HG02885 (cell line): ENCODE data around the gene INCA1.

ENCODE experiments used
- ATAC-seq: cut with Tn5 transposase; IDR thresholded peaks from one replicate; pipeline ENCODE4 v1.9.1; 2021; ENCODE audit warnings: mild to moderate bottlenecking; ENCODE audit not compliant: unreplicated experiment, poor library complexity

INCA1 gene

DNA sequence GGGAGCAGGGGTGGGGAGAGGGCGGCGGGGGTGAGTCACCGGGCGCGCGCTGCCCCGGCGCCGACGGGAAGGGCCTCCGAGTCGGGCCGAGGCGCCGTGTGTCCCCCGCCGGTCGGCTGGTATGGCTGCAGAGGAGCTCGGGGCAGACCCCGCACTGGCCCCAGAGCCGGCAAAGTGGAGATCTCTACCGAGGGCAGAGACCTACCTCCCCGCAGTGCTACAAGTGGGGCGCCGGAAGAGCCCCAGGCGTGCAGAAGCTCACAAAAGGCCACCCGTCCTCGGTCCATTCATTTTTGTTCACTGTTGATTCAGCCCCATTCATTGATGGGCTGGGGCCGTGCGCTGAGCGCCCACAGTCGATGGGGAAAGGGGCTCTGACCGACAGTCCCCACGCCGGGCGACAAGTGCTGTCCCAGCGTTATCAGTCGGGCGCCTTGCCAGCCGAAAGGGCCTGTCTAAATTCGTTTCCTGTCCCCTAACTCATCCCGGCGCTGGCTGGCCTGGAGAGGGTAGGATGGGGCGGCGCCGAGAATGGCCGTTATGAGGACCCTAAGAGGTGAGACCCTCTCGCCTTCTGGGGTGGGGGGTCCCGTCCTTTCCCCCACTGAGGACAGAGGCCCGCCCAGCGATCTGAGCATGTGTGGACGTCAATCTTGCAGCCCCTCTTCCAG, 47.1 kb downstream of the INCA1 start:
- no peak for ATAC-seq

DNA sequence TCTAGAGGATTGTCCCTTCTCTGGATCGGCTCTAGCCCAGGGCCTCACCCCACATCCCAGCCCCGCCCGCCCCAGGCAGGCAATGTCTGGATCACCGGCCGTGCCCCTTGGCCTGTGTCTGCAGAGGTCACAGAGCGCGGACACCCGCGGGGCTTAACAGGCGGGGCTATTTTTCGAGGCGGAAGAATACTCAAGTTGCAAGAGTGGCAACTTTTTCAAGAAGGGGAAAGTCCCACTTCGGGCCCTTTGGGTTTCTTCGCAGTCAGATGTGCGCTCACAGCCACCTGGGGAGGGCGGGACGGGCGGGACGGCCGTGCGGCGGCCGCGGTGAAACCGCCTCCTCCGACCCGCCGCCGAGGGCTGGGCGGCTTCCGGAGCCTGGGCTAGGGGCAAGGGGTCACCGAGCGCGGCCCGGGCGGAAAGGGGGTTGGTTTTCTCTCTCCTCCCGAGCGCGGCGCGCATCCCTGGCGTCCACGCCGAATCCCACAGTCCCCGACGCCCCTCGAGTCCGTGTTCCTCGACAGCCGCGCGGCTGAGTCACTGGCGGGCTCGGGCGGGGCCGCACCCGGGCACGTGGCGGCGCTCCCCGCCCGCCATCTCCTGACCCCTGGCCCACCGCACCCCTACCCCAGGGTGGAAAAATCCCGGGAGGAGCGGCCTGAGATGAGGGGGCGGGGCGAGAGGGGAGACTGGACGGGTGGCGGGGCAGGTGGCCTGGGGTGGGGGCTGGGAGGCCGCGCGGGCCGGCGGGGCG, 47.8 kb downstream of the INCA1 start:
- ATAC-seq, result peak; percentile 30

DNA sequence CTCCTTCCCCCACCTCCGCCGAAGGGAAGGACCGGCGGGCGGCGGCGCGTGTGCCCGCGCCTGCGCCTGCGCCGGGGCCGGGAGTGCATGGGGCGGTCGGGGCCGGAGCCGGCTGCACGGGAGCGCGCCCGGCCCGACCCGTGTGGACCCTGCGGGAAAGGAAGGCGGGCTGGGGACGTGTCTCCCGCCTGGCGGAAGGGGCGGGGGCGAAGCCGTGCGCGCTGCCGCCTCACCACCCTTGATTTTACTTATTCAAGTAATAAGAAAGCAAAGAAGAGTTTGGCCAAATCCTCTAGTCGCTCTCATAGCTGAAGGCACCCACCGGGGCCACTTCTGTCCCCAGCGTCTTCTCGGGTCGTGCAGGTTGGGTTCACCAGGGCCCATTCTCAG, 48.4 kb downstream of the INCA1 start:
- ATAC-seq, result peak; percentile 44

DNA sequence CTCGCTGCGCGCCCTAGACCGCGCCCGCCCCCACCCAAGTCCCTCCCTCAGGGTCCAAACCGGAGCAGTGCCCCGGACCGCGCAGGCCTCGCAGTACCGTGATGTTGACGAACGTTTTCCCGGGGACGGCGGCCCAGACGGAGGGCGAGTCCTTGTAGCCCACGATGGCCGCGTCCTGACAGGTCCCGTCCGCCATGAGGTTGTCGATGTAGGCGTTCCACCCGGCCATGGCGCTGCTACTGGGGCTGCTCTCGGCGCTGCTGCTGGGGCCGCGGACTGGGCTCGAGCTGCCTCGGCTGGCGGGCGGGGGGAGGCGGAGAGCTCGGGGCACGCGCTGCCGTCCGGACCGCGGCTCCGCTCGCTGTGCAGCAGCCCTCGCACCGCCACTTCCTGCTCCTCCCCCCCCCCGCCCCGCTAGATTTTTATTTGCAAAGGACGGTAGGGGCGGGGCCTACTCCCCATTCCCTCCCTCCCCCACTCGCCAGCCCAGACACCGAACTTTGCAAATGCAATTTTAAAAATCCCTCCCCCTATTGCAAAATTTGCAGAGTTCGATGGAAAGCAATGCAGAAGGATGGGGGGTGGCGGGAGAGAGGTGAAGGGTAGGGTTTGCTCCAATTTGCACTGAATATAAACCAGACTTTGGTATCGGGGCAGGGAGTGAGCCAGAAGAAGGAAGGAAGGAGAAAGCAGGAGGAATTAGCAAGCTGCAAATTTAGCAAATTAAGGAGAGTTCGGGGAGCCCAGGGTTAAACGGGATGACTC, 49.0 kb downstream of the INCA1 start, which contains the start of gene PFN1:
PFN1 (minus strand) TSS at position 365 of the 765 bp plus-strand sequence; CDS start at position 229, 136 bp downstream.
- peak; percentile 27 for ATAC-seq

DNA sequence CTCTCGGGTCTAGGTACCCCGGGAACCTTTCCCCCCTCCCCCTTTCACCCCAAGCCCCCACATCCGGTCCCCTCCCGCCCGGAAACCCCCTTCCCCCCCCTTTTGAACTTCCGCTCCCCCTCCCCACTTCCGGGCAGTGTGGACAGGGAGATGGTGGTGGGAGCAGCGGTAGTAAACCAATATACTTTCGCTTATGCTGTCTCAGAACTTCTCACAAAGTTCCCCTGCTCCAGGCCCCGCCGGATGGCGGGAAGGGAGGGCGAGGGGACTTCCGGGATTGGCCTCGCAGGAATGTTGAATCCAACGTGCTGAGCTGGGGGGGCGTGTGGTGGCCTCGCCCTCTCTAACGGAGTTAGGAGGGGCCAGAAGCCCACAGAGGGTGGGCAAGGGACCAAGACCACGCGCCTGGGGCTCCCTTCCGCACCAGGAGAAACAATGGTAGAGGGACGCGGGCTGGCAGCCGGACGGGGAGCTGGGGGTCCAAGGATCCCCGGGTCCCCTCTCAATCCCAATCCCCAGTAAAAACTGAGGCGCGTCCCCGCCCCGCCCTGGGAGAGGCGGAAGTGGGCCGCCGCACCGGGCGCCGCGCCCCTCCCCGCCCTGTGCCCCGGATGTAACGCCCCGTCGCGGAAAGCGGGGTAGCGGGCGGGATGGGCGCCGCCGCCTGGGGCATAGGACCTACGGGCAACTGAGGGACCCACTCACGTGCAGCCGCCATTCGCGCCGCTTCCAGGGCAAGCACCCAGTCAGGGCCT, 49.7 kb downstream of the INCA1 start:
- ATAC-seq, result peak; percentile 13

DNA sequence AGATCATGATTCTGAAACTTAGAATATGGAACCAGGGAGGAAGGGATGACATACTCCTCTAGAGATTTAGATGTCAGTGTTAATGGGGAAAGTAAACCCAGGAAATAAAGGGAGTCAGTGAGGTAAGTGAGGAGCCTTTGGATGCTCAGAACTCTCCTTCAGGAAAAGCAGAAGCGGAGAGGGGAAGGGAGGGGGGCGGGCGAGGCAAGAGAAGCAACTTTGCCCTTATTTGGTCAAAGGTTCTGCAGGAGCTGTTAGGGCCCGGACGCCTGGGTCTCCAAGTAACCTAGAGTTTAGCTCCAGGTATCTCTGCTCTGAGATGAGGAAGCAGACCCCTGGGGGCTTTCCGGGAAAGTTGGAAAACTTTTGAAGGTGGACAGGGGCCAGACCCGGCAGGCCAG, 50.3 kb downstream of the INCA1 start:
- ATAC-seq, result no peak

DNA sequence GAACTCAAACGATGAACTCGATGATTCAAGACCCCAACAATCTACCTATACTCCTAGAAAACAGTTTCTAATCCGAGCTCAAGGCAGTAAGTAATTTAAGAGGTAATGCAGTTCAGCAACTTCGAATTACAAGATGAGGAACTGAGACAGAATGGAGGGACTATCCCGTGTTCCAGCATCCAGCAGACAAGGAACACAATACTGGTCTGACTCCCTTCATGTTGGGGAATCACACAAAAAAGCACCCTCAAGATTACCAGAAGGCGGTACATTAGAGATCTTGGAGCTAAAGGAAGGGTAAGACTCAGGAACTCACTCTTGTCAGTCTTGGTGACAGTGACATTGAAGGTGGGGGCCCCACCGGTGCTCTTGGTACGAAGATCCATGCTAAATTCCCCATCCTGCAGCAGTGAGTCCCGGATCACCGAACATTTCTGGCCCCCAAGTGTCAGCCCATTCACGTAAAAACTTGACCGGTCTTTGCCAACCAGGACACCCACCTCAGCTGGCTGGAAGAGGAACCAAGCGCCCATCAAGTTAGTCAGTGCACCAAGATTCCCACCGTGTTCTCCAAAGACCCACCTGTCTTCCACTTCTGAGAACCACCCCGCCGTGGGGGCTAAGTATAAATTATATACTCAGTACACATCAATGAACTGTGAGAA, 50.9 kb downstream of the INCA1 start:
- ATAC-seq, result no peak

DNA sequence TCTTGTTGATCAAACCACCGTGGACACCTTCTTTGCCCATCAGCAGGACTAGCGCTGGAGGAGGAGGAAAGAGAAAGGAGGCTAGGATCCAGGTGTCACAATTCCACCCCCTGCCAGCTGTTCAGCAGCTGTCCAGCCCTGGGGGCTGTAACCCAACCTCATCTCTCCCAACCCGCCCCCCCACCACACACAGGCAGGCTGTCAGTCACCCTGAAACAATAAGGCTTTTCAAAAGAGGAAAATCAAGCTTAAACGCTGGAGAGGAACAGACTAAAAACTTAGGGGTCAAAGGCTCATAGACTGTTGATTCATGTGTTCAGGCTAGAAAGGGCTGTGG, 51.4 kb downstream of the INCA1 start:
- no peak for ATAC-seq

DNA sequence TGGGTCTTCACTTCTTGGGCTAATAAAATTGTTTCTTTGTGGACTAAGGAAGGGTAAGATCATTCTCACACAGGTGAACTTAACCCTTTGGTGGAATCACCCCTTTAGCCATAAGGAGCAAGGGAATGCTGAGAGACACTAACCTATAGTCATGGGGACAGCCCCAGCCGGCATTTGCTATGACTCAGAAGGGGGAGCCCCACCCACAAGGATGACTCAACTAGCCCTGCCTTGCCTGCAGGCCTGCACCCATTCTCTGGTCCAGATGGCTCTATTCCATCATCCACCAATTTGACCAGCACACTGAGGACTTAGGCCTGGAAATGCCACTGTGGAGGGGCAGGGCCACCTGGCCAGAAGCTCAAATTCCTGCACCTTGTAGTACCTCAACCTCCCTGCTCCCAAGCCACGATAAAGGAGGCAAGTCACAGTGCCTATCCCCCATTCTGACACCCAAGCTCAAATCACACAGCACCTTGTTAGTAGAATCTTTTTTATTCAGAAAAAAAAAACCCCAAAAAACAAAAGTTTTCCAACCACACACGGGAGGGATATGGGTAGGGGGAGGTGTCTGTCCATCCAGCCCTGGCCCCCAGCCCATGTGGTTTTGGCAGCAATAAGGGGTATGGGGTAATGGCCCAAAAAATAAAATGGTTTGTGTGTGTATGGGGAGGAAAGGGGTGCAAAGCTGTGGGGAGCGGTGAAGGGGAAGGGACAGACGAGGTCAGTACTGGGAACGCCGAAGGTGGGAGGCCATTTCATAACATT, 52.0 kb downstream of the INCA1 start:
- peak; percentile 21 for ATAC-seq

DNA sequence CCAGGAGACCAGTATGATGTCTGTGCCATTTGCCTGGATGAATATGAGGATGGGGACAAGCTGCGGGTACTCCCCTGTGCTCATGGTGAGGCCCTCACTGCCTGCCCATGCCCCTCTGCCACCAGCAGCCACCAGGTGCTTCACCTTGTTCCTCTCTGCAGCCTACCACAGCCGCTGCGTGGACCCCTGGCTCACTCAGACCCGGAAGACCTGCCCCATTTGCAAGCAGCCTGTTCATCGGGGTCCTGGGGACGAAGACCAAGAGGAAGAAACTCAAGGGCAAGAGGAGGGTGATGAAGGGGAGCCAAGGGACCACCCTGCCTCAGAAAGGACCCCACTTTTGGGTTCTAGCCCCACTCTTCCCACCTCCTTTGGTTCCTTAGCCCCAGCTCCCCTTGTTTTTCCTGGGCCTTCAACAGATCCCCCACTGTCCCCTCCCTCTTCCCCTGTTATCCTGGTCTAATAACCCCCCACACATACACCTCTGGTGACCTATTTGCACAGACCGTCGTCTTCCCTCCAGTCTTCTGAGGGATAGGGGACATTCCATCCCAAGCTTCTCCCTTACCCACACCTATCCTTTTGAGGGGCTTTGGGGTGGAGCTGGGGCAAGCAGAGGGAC, 52.7 kb downstream of the INCA1 start:
- no peak for ATAC-seq

DNA sequence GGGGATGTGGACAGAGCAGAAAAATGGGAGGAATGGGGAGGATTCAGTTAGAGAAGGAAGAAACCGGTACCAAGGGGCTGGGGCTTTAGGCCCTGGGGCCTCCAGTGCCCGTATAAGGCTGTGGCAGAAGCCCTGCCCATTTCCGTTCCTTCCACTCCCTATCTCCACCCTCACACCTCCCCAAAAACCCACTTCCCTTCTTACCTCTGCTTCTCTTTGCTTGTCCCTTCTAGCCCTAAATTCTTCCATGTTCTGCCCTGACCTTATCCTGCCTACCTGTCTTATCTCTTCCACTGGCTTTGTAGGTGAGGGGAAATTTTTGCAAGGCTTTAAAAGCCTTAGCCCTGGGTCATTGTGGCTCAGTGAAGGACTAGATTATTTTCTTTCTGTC, 53.2 kb downstream of the INCA1 start:
- ATAC-seq, result no peak

DNA sequence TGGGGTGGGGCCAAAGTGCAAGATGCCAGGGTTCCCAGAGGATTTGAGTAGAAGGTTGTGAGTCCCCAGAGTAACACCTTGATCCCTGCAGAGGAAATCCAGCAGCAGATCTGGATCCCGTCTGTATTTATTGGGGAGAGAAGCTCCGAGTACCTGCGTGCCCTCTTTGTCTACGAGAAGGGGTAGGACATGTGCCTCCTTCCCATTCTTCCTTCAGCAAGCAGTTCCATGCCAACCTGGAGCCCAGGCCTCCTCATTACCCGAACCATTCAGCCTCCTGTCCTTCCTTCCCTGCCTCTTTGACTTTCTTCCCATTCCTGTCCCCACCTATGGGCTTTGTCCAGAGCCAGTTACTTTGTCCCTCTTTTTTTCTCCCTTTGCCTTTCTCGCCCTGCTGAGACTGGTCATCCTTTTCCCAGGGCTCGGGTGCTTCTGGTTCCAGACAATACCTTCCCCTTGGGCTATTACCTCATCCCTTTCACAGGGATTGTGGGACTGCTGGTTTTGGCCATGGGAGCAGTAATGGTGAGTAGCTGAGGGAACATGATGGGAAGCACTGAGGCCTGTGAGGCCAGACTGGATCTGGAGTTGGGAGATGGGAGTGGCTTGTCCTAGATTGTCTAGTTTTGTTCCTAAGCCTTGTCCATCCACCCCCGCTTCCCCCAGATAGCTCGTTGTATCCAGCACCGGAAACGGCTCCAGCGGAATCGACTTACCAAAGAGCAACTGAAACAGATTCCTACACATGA, 54.4 kb downstream of the INCA1 start:
- ATAC-seq, result no peak

DNA sequence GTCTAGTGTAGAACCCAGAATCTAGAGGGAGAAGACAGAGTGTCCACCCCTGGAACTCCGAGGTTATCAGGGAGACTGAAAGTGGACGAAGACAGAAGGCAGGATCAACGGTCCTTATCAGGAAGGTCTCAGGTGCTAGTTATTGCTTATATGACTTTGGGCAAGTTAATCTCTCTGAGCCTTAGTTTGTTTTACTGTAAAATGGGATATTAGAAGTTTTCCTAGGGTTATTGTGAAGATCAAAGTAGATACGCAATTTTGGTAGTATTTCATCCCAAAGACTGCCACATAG, 56.1 kb downstream of the INCA1 start:
- ATAC-seq, result no peak

DNA sequence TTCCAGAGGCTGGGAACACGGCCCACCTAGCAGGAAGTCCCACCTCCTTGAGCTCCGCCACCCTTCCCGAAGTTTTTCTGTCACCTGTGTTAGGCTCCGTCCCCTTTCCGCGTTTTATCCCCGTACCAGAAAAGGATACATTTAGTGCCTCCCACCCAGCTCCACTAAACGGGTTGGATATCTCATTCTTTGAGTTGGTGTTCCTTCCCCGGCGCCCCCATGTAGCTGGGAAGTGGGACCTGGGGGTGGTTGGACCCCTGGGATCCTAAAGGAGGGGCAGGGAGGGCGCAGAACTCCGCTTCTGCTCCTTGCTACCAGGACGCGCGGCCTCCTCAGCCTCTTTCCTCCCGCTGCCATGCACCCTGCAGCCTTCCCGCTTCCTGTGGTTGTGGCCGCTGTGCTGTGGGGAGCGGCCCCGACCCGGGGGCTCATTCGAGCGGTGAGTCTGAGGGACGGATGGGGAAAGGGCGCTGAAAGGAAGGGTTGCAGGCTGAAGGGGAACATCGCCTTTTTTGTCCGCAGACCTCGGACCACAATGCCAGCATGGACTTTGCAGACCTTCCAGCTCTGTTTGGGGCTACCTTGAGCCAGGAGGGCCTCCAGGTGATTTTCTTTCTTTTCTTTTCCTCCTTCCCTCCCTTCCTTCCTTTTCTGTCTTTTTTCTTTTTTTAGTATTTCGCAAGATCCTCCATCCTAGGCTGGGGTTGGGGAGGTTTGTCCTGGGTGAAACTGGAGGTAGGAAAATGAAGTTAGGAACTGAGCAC, 56.6 kb downstream of the INCA1 start:
- ATAC-seq, result no peak

DNA sequence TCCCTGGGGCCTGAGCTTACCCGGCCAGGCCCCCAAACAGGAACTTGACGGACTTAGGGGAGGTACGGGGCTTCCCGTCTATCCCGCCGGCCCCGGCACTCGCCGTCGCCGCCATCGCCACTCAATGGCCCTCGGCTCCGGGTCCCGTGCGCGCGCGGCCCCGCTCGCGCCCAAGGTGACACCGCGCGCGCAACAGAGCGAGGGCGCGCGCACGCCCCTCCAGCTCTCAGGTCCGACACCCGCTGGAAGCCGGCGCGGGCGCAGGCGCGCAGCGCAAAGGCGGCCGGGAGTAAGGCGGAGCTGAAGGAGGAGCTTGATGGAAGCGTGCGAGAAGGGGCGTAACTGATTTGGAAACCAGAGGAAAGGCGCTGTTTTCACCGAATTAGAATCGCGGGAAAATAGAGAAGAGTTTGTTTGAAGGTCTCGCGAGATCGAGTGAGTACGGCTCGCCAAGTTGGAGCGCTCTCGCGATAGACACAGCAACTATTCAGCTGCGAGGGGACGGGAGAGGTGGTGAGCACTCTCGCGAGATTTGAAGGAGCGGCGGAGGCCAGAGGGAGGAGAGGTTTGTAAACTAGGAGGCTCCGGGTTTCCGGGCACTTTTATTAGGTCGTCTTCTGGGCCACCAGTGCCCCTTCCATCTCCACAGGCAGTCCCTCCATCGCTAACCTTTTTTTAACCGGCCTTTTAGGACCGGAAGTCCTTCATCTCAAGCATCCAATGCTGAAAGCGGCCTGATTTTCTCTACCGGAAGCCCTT, 57.3 kb downstream of the INCA1 start, which contains the start of the genes RNF167 and SLC25A11:
RNF167 (plus strand) TSS at position 473 of the 759 bp plus-strand sequence. CDS start 642 bp downstream, outside the sequence.
SLC25A11 (minus strand) TSS at position 251 of the 759 bp plus-strand sequence; CDS start at position 115, 136 bp downstream.
- peak; percentile 81 for ATAC-seq

DNA sequence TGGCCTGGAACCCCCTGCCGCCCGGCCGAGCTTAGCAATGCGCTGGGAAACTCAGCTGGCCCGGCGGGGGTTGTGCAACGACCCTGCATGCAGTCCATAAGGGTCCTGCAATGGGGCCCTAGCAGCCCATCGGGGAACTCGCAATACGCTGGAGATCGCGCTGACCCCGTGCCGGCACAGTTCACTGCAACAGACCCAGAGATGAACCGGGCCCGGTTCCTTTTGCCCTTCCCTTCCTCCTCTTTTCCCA, 57.9 kb downstream of the INCA1 start:
- ATAC-seq, result peak; percentile 6
